NCI-H446 (cell line): ENCODE data around the gene OBSCN.

Experiments
- DNase-seq, 2 experiments: peaks; one replicate each; lab custom pipeline; 2025; lab: John Stamatoyannopoulos, UW

The OBSCN gene

DNA sequence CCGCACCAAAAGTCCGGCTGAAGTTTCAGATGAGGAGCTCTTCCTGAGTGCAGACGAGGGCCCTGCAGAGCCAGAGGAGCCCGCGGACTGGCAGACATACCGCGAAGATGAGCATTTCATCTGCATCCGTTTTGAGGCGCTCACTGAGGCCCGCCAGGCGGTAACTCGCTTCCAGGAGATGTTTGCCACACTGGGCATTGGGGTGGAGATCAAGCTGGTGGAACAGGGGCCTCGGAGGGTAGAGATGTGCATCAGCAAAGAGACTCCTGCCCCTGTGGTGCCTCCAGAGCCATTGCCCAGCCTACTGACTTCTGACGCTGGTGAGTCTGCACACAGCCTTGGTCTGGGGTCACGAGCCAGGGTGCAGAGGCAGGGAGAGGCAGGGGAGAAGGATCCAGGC is 114.1 kb downstream of the OBSCN start:
- no peak for DNase-seq

GRCh38 chr1:228323401-228323800 is 115.6 kb downstream of the OBSCN start:
- DNase-seq, result no peak

DNA sequence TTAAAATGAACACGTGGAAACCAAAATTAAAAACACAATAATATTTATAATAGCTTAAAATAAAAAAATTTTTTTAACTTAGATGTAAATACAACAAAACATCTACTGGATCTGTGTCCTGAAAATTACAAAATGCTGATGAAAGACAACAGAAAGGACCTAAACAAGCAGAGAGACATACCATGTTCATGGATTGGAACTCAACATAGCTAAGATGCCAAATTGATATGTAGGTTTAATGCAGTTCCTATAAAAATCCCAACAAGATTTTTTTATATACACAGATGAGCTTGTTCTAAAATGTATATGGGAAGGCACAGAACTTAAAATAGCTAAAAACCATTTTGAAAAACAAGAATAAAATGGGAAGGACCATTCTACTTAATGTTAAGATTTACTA is 117.4 kb downstream of the OBSCN start:
- DNase-seq, result no peak

GRCh38 chr1:228329887-228330286 is 122.0 kb downstream of the OBSCN start:
- DNase-seq, result no peak

- no peak for DNase-seq
Observed at GRCh38 chr1:228332797-228333738, 125.2 kb downstream of the OBSCN start.

DNA sequence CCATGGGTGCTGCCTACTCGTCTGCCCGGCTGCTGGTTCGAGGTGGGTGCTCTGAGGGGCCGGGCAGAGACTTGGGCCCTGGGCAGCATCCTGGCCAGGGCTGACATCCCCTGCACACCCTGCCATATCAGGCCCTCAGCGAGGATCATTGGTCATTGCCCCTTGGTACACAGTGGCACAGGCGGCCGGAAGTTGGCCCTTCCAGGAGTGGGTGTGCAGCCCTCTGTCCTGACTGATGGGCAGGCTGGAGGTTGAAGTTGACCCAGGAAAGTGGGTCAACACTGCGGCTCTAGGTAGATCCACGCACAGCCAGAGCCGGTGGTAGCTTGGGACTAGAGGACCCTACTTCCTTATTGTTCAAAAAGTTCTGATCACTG is 125.9 kb downstream of the OBSCN start:
- no peak for DNase-seq

DNA sequence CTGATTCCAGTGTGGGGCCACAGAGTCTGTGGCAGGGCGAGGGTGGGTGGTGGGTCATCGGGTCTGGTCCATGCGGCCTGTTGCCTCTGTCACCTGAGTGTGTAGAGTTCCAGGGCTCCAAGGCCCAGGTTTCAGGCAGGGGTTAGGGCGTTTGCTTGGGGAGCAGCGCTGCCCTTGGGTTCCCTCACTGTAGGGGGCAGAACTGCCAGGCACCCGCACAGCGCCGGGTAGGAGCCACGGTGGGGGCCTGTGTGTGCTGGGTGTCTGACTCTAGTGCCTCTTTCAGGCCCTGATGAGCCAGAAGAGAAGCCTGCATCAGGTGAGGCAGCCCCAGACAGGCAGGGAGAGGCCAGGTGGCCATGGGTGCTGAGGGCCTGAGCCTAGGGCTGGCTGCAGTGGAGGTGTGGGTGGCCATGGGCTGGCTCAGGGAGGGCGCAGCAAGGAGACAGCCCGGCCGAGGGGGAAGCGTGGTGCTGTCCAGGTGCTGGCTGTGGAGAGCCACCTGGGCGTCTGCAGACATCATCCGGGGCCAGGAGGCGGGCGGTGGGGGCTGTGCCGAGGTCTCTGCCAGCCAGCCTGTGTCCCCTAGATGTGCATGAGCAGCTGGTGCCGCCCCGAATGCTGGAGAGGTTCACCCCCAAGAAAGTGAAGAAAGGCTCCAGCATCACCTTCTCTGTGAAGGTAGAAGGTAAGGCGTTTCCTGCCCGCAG is 126.5 kb downstream of the OBSCN start:
- no peak for DNase-seq

DNA sequence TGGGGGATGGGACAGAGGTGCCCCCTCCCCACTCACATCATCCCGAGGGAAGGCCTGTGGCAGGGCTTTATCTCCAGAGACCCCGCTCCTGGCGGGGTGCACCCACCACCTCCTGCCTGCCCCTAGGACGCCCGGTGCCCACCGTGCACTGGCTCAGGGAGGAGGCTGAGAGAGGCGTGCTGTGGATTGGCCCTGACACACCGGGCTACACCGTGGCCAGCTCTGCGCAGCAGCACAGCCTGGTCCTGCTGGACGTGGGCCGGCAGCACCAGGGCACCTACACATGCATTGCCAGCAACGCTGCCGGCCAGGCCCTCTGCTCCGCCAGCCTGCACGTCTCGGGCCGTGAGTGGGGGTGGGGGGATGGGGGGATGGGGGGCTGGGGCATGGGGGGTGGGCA is 127.1 kb downstream of the OBSCN start:
- no peak for DNase-seq

- no peak for DNase-seq
Observed at GRCh38 chr1:228335406-228336307, 127.8 kb downstream of the OBSCN start.

- DNase-seq, result no peak
Observed at GRCh38 chr1:228336308-228337030, 128.6 kb downstream of the OBSCN start.

DNA sequence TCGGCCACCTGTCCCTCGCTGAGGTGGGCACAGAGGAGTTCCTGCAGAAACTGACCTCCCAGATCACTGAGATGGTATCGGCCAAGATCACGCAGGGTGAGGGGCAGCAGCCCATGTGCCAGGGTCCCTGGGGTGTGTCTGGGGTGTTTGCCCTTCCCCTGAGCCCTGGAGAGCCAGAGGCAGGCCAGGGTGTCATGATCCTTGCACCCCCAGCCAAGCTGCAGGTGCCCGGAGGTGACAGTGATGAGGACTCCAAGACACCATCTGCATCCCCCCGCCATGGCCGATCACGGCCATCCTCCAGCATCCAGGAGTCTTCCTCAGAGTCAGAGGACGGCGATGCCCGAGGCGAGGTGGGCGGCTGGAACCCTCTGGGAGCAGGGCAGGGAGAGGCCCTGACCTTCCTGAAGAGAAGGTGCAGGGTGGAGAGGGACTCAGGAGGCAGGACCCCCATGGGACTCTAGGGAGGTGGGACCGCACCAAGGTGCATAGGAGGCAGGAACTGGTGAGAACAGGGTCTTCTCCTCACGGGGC is 129.3 kb downstream of the OBSCN start:
- no peak for DNase-seq

DNA sequence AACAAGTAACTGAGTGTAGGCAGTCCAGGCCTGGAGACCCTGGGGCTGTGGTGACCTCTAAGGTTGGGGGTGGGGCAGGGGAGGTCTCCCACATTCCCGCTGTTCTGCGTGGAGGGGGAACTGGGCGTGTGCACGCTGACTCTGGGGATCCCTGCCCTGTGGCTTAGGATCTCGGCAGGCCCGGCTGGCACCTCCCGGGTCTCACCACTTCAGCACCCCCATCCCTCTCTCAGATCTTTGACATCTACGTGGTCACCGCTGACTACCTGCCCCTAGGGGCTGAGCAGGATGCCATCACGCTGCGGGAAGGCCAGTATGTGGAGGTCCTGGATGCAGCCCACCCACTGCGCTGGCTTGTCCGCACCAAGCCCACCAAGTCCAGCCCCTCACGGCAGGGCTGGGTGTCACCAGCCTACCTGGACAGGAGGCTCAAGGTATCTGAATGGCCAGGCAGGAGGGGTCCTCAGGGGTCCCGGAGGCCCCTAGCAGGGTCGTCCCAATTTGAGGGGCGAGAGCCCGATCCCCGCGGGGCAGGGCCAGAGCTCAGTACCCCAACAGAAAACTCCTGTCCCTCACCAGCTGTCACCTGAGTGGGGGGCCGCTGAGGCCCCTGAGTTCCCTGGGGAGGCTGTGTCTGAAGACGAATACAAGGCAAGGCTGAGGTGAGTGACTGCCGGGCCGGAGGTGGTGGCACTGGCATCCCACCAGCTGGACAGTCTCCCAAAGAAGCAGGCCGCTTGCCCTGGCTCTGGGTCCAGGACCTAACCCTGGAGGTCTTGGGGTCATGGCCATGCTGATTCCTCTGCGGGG is 130.1 kb downstream of the OBSCN start:
- no peak for DNase-seq

DNA sequence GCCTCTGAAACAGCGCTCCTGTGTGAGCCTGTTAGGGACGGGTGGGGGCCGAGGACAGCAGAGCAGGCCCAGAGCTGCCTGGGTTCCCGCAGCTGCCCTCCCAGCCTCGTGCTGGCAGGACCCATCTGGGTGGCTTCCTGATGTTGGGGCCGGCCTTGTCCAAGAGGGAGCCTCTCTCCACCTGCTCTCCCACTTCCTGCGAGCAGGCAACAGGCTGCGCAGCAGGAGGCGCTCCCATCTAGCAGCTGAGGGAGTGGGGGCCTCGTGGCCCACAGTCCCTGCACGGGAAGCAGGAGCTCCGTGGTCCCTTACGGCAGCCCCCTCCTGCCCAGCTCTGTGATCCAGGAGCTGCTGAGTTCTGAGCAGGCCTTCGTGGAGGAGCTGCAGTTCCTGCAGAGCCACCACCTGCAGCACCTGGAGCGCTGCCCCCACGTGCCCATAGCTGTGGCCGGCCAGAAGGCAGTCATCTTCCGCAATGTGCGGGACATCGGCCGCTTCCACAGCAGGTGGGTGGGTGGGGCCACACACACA is 130.7 kb downstream of the OBSCN start:
- DNase-seq, result no peak

- DNase-seq, result no peak
Observed at GRCh38 chr1:228339059-228339704, 131.3 kb downstream of the OBSCN start.

DNA sequence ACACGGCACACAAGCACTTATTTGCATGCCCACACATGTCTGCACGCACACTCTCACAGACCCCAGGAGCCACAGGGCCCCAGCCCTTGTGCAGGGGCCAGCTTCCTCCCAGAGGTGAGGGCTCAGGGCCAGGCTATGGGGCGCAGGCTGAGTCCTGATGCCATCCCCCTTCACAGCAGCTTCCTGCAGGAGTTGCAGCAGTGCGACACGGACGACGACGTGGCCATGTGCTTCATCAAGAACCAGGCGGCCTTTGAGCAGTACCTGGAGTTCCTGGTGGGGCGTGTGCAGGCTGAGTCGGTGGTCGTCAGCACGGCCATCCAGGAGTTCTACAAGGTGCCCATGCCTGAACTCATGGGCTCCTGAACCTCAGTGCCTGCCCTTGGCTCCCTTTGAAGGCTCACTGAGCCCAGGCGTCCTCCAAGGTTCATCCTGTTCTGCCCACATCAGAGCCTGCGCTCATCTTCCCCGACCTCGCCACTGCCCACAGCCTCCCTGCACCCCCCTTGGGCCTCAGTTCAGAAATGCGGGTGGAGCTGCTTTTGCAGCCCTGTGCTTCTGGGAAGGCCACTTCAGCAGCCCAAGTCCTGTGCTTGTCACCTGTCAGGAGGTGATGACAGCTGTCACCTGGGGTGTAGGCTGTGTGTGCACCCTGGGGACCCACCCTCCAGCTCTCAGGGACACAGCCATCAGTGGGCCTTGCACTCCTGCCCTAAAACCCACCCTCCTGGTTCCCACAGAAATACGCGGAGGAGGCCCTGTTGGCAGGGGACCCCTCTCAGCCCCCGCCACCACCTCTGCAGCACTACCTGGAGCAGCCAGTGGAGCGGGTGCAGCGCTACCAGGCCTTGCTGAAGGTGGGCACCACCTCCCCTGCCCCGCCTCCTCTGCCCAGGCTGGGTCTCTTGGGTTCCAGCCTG is 132.2 kb downstream of the OBSCN start:
- DNase-seq, result no peak

DNA sequence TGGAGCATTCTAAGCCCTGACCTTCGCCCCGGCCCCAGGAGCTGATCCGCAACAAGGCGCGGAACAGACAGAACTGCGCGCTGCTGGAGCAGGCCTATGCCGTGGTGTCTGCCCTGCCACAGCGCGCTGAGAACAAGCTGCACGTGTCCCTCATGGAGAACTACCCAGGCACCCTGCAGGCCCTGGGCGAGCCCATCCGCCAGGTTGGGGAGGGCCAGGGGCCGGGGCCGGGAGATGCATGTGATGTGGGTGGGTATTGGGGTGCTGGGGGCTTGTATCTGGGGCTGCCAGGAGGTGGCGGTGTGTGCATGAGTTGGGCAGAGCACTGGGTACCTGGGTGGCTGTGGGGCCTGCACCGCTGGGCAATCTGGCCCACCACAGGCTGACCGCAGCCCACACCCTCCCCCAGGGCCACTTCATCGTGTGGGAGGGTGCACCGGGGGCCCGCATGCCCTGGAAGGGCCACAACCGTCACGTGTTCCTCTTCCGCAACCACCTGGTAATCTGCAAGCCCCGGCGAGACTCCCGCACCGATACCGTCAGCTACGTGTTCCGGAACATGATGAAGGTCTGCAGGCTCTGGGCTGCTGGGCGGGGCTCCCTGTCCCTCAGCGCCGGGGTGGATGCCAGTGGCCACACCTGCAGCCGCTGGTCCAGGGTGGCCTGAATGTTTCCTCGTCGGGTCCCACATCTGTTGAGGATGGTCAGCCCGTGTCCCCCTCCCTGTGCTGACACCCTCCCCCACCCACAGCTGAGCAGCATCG is 133.0 kb downstream of the OBSCN start:
- DNase-seq, result no peak

DNA sequence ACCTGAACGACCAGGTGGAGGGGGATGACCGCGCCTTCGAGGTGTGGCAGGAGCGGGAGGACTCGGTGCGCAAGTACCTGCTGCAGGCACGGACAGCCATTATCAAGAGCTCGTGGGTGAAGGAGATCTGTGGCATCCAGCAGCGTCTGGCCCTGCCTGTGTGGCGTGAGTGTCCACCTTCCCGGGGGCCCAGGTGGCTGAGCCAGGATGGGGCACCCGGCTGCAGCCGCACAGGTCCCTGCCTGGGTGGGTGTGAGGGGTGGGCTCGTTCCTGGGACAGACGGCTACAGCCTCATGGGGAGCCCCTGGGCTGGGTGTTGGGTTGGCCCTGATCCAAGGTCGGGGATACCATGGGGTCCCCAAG is 133.6 kb downstream of the OBSCN start:
- DNase-seq, result no peak
